IPS DF 4.7 (cell line): Measurements from ENCODE around the gene NOL4.
"Not testable (repeated sequence)": the region's sequence is repeated elsewhere in the genome, so short reads cannot be mapped to it uniquely, and the experiment has no call there.

Experiments
- DNase-seq: peaks from one replicate; pipeline ENCODE4 v3.0.0-alpha.2; 2013; ENCODE audit warnings: low spot score; ENCODE audit errors: extremely low read depth

NOL4 gene, protein sequence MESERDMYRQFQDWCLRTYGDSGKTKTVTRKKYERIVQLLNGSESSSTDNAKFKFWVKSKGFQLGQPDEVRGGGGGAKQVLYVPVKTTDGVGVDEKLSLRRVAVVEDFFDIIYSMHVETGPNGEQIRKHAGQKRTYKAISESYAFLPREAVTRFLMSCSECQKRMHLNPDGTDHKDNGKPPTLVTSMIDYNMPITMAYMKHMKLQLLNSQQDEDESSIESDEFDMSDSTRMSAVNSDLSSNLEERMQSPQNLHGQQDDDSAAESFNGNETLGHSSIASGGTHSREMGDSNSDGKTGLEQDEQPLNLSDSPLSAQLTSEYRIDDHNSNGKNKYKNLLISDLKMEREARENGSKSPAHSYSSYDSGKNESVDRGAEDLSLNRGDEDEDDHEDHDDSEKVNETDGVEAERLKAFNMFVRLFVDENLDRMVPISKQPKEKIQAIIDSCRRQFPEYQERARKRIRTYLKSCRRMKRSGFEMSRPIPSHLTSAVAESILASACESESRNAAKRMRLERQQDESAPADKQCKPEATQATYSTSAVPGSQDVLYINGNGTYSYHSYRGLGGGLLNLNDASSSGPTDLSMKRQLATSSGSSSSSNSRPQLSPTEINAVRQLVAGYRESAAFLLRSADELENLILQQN

DNA sequence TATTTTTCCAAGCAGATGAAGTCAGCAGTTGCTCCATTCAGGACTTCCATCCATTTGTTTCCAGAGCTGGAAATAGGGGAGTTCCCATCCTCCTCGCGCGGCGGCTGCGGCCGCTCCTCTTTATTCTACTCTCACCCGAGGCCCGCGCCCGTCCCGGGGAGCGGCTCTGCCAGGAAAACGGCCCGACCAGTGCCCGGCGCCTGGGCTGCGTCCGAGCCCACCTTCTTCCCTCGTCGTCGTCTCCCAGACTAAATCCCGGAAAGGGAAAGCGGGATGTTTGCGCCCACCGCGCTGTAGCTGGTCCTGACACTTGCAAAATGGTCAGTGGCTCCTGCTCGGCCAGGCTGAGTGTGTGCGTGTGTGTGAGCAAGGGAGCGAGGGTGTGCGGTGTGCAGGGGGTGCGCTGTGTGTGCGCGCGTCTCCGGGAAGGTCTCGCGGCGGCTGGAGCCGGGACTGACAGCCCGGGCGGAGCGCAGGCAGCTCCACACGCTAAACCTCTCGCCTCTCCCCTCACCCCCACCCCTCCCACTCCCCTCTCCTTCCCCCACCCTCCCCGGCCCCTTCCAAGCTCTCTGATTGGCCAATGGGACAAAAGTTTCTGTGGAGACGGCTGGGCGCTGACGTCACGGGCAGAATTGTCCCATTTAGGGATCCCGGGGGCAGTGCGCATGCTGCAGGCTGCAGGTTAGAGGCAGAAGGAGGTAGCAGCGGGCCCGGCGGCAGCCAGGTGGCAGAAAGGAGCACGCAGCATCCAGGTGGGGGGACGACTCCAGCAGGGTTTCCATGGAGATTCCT lies at the start of gene NOL4:
Gene NOL4 (minus strand): TSS at position 491 of the 795 bp plus-strand sequence. CDS start 1,660 bp downstream, outside the sequence.
- peak; percentile 91 for DNase-seq

DNA sequence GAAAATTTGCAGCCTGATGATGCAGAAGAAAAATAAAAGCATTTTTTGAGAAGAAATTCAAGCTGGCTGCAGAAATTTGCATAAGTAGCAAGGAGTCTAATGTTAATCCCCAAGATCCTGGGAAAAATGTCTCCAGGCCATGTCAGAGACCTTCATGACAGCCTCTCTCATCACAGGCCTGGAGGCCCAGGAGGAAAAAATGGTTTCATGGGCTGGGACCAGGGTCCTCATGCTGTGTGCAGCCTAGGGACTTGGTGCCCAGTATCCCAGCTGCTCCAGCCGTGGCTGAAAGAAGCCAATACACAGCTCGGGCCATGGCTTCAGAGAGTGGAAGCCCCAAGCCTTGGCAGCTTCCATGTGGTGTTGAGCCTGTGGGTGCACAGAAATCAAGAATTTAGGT lies 41.3 kb upstream of the NOL4 start:
- DNase-seq = not testable (repeated sequence)

DNA sequence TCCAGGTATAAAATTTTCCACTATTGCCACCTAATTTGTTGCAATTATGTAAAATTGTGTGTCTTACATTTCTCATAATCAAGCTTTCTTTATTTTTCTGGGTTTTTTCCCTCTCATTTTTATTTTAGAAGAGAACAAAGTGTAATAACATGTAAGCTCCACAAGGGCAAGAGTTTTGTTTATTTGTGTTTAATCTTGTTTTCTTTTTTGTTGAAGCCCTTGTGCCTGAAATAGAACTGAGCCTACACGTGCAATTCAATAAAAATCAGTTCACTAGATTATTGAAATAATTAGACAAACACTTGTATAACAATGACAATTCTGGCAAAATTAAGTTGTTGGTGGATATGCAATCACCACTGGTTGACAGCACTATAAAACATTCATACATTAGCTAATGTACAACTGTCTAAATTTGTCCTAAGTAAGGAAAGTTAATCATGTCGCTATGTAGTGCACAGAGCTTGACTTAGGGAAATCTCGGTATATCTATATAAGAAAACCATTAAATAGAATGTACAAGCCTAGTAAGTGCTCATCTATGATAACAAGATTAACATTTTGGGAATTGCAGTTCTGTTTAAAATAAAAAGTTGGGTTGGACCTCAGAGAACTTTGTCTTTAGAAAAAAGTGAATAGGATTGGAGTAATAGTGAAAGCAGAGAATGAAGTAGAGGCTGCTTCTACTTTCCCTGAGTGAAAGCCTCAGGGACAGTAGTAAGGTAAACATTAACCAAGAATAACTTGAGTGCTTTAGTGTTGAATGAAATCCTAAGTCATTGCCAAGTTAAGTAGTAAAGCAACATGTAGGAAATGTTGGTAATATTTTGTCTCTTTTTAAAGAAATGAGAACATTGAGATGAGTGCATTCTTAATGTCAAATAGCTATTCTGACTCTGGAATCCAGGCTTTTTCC lies 37.4 kb upstream of the NOL4 start:
- DNase-seq = no peak

DNA sequence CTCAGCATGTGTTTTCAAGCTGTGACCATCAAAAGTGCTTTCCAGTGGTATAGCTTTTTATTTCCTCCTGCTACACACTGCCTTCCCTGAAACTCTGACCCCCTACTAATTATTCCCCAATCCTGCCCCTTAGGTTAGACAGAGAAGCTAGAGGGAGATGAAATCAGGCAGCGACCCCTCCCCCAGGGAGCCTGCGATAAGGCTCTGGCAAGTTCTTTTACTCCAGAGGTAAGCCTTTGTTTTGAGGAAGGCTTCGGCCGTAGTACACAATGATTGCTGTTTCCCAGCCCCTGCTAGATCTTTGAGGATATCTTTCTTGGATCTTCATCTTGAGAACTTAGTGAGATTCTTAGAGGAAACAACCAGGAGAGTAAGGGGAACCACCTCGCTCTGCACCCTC lies 33.5 kb upstream of the NOL4 start:
- no peak for DNase-seq

DNA sequence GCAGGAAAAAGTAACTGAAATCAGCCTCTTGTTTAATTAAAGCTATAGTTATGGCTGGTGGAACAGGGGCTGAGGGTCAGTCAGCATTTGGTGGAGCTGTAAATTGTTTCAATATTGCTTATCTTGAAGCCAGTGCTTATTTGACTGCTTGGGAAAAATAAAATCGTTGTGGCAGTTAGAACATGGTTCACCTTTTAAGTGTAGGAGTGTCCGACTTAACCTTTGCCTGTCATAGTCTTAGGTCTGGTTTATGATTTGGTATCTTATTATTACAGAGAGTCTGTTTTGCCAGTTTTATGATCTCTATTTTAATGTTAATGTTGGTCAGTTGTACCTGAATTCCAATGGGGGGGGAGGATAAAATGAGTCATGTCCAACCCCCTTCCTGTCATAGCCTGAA lies 27.2 kb upstream of the NOL4 start:
- DNase-seq = no peak

DNA sequence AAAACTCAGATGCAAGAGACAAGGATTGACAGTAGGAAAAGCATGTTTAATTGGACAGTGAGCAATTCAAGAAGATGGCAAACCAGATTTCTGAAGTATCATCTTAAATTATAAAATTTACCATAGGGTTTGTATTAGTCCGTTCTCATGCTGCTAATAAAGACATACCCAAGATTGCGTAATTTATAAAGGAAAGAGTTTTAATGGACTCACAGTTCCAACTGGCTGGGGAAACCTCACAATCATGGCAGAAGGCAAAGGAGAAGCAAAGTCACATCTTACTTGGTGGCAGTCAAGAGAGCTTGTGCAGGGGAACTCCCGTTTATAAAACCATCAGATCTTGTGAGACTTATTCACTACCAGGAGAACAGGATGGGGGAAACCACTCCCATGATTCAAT lies 24.0 kb upstream of the NOL4 start:
- DNase-seq = no peak

DNA sequence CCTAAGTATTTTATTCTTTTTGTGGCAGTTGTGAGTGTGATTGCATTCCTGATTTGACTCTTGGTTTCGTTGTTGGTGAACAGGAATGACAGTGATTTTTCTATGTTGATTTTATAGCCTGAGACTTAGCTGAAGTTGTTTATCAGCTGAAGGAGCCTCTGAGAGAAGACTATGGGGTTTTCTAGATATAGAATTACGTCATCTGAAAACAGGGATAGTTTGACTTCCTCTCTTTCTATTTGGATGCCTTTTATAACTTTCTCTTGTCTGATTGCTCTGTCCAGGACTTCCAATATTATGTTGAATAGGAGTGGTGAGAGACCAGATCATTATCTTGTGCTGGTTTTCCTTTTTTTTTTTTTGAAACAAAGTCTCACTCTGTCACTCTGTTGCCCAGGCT lies 18.0 kb upstream of the NOL4 start:
- no peak for DNase-seq

DNA sequence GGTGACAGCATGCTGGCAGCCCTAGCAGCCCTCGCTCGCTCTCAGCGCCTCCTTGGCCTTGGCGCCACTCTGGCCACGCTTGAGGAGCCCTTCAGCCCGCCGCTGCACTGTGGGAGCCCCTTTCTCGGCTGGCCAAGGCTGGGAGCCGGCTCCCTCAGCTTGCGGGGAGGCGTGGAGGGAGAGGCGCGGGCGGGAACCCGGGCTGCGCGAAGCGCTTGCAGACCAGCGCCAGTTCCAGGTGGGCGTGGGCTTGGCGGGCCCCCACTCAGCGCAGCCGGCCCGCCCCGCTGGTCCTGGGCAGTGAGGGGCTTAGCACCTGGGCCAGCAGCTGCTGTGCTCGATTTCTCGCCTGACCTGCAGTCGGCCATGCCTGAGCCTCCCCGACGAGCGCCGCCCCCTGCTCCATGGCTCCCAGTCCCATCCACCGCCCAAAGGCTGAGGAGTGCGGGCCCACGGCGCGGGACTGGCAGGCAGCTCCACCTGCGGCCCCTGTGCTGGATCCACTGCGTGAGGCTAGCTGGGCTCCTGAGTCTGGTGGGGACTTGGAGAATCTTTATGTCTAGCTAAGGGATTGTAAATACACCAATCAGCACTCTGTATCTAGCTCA lies 9.2 kb upstream of the NOL4 start:
- not testable (repeated sequence) for DNase-seq

DNA sequence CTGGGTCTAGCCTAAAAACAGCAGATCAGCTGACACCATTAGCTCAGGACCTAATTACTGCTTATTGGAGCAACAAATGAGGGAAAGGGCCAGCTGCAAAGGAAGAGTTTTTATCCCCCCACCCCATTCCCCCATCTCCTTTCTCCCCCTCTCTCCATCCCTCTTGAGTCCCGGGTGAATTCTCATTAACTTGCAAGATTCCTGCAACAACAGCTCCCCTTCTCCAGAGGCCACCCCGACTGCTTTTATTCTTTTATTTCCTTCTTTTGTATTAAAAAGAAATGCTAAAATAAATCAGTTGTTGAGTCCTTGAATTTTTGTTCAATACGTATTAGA lies 473 bp upstream of the NOL4 start:
- DNase-seq = no peak

DNA sequence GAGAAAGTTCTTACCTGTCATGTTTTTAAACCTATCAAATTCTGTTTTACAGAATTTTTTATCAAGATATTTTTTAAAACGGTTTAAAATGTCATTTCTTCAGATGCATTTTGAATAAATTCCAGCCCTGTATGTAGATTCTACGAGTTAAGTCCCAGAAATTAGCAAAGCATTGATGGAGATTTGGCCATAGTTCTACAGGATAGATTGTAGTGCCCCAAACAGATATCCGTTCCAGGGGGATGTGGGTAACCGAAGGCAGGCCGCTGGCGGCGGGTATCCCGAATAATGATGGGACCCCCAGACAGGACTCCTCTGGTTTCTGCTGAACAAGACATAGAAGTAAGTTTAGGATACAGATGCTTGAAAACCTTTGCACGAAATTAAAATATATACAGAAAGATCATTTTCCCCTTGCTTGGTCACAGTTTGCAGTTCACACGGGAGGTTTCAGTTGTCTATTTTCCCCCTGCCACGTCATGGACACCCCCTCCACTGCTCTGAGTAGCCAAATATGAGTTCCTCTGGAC lies 755 bp downstream of the NOL4 start:
- no peak for DNase-seq

DNA sequence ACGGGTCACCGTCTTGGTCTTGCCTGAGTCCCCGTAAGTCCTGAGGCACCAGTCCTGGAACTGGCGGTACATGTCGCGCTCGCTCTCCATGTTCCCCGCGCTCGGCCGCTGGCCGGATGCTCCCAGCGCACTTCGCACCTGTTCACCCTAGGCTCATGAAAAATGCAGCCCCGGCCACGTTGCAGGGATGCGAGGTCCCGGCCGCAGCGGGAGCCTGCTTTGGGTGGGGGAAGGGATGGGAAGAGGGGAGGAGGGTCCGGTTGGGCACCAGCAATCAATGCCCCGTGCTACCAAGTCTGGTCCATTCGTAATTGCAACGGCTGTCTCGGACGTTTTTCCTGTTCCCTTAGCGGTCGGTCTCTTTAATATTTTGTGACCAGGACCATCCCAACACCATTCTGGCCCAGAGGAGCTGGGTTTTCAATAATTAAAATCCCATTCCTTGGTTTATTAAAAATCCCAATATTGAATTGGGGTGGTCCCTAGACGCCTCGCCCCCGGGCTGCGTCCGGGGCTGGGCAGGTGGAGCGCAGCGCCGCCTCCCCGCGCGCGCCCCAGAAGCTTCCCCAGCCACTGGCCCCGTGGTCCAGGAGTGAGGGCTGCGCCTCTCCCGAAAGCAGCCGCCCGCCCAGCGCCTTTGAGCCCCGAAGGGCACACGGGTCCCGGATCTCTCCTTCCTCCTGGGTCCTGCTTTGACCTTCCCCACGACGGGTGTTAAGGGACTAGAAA lies 1.4 kb downstream of the NOL4 start:
- DNase-seq = no peak

DNA sequence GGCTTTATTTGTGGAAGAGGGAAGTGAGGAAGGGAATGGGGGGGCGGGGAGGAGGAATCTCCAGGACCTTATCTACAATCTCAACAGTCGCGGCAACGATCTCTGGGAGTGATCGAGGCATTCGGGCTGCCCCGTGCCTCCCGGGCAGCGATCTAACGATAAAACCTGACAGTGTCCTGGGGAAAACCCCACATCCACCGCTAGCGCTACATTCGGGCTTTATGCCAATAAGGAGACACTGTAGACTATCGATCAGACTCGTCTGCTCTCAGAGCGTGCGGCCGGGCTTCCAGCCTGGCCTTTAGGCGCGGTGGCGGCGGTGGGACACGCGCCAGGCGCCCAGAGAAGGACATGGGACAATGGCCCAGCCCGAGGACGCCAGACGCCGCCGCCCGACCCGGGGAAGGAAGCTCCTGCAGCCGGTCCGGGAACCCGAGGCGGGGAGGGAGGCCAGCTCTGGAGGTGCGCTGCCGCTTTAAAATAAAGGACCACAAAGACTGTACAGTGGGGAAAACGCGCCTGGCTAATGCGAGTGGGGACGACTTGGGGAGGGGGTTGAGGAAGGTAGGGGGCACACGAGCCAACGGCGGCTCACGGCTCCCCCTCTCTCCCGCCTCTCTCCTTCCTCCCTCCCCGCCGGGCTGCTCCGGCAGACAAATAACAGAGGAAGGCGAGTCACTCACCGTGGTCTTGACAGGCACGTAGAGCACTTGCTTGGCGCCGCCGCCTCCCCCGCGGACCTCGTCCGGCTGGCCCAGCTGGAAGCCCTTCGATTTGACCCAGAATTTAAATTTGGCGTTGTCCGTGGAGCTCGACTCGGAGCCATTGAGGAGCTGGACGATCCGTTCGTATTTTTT lies 2.2 kb downstream of the NOL4 start:
- DNase-seq = no peak

DNA sequence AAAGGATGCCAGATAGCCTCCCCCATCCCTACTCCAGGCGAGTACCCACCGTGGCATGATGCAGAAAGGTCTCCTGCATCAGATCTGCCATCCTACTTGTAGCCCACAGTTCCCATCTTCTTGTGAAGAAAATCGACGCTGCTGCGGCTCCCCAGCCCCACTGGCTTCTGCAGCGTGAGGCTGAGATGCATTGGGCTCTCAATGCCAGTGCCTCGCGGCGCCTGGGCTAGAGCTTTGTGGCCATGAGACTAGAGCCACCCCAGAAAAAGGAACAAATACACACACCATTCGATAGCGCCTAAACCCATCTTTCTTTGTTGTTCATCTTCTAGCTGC lies 2.8 kb downstream of the NOL4 start:
- DNase-seq = no peak

DNA sequence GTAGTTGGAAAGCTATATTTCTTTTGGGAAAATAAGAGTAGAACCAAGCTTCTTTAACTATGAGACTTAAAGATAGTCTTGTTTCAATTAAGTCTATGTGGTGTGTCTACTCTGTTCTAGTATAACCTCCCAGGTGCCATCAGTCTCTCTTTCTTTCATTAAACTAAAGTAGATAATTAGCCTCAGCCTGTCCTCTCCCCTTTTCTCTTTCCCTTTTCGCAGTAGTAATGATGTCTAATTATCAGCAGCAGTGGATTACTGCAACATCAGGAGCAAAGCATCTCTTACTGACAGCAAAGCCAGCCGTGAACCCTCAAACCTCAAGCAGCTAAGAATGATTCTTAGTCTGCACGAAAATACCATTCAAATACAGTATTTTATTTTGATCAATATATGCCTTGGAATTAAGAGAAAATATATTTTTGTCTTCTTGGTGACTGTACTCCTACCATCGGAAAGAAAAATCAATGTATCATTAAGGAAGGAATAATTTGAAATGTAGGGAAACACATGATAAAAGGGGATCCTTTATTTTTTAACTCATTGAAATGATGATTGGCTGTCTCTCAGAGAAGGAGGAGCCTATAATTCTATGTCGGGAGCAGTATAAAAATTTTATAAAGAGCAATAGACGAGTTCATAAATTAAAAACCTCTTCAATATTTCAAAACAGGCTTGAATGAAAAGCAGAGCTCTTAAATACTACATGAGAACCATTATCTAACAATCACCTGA lies 4.5 kb downstream of the NOL4 start:
- no peak for DNase-seq

DNA sequence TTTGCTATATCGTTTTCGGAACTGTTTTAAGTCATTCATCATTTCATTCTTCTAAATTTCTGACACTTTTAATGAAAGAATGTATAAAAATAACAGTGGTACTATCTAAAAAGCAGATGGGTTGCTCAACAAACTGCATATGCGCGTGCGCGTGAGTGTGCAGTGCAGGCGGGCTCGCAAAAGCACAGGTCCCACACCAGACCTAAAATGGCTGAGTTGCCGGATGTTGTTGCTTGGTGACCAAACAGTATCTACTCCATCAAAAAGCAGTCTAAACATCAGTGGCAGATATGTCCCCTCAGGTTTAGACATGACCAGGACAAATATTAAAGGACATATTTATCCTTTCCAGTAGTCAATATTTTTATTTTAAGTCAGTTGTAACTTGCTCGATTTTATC lies 5.1 kb downstream of the NOL4 start:
- DNase-seq = no peak

DNA sequence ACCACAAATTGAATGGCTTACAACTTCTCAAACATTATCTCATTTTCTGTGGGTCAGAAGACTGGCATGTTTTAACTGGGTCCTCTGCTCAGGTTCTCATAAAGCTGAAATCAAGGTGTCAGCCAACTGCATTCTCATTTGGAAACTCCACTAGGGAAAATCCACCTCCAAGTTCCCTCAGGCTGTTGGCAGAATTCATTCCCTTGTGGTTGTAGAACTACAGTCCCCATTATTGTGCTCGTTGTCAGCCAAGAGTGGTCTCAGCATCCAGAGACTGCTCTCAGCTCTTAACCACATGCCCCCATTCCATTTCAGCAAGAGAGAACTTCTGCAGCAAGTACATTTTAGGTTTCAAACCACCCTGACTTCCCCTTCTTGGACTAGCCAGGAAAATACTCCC lies 12.2 kb downstream of the NOL4 start:
- DNase-seq = no peak

DNA sequence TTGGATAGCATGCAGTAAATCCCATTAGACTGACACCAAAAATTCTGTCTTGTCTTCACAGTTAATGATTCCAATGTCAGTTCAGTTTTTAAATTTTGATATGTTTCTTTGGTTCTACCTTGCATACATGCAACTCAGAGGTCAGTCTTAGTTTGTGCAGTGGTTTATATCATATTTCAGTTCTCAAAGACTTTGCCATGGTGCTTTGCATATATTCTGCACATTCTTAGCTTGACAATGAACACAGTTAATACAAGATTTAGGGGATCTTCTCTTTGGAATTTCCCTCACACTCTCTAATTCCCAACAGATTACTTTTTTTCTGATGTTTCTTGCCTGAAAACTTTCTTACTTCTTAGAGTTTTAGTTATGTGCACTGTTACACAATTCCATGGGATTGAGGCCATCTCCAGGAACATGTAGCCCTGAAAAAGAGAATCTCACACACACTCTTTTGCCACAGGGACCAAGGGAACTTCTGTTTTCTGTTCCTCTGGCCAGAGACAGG lies 17.3 kb downstream of the NOL4 start:
- DNase-seq = no peak

DNA sequence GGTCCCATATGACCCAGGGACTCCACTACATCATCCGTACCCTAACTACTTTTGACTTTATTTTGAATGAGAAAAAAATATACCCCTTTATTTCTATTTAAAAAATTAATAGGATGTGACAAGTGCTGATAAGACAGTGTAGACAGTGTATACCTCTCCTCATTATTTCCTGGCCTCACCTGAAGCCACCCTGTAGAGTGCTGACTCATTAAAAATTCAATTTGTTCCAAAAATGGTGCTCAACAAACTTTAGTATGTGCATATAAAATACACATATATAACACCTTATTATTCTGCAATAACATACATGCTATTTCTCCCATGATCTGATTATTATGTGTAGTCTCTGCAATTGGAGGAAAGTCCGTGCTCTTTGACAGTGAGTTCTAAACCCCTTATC lies 20.8 kb downstream of the NOL4 start:
- DNase-seq = no peak
